Right lobe of liver (tissue), 4 donors: ENCODE results near the gene PPP1R10.

ENCODE experiments used
- POLR2A ChIP-seq: fragments of 450-650 bp; IDR thresholded peaks from one replicate; pipeline ENCODE4 v1.6.1; 2017; ENCODE audit warnings: antibody characterized with exemption, mild to moderate bottlenecking
- TF ChIP-seq, protein P1 (sequence below), 4 donors: fragments of 200-600 bp in 3 of 4; fragments of 450-650 bp in 1 of 4; IDR thresholded peaks; one replicate each; pipeline versions ENCODE4 v1.5.1 to v1.8.0; 2016 to 2022; ENCODE audit warnings: antibody characterized with exemption in 4 of 4, mild to moderate bottlenecking in 2 of 4
- donor health status: DM: no; HTN: no; CAD: no.
- donor health status: DM: no; HTN: no; CAD: no.
- donor health status: DM: no; HTN: yes; CAD: no.

DNA sequence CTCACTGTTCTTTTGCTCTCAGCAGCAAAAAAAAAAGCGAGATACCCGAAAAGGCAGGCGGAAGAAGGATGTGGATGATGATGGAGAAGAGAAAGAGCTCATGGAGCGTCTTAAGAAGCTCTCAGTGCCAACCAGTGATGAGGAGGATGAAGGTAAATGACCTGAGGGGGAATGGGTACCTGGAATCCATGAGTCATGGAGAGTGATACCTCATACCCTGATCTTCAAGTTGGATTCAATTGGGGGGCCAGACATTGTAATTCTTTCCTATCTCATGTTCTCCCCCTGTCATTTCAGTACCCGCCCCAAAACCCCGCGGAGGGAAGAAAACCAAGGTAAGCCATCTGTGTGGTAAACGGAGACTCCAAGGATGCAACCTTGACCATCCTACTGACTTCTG is 39.0 kb downstream of the PPP1R10 start:
- TF ChIP-seq, protein P1, sequence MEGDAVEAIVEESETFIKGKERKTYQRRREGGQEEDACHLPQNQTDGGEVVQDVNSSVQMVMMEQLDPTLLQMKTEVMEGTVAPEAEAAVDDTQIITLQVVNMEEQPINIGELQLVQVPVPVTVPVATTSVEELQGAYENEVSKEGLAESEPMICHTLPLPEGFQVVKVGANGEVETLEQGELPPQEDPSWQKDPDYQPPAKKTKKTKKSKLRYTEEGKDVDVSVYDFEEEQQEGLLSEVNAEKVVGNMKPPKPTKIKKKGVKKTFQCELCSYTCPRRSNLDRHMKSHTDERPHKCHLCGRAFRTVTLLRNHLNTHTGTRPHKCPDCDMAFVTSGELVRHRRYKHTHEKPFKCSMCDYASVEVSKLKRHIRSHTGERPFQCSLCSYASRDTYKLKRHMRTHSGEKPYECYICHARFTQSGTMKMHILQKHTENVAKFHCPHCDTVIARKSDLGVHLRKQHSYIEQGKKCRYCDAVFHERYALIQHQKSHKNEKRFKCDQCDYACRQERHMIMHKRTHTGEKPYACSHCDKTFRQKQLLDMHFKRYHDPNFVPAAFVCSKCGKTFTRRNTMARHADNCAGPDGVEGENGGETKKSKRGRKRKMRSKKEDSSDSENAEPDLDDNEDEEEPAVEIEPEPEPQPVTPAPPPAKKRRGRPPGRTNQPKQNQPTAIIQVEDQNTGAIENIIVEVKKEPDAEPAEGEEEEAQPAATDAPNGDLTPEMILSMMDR (IDR thresholded peaks at IDR 0.05): no peak
- TF ChIP-seq POLR2A: no peak
